Measurements from ENCODE around the gene TSN. TPM values are rescaled to one million over a fixed set of nuclear protein-coding genes. Genes with fewer than 3 reads are reported as not detected.

TSN gene
- total RNA-seq: 100 to 1,000 TPM in 1 of 2 donors, 10 to 100 TPM in 1; 63.5 to 104 TPM
- polyA plus RNA-seq (ENCODE audit: insufficient read depth, low read depth, low replicate concordance): 111 TPM
- long read RNA-seq, donor 1, transcript TSN-201 (6 exons, 3,420 nt): major isoform, 31 of 32 reads
- long read RNA-seq, donor 1, partial matches to known transcripts: 0 of 32 reads
- long read RNA-seq, donor 1, other reads (novel, unspliced or antisense): 0 of 32 reads
- long read RNA-seq, donor 2, transcript TSN-201 (6 exons, 3,420 nt): major isoform, 28 of 28 reads
- long read RNA-seq, donor 2, partial matches to known transcripts: 0 of 28 reads
- long read RNA-seq, donor 2, other reads (novel, unspliced or antisense): 0 of 28 reads

GRCh38 chr2:121755237-121756111 is at the start of gene TSN:
TSS of gene TSN (plus strand) at chr2:121755651. CDS start at chr2:121755780, 129 bp downstream.
- peak within 1 kb of the TSS; percentile 52 to 62 for H3K27ac ChIP-seq
- no peaks in the 10 kb centered on the region for H3K36me3 ChIP-seq (ENCODE audit: low read depth, missing control alignments)
- no peak for TF ChIP-seq POLR2A (IDR thresholded peaks at IDR 0.05)
- no peak for TF ChIP-seq CTCF (IDR thresholded peaks at IDR 0.05)
- H3K27me3 ChIP-seq: no peaks in the 10 kb centered on the region
- H3K9me3 ChIP-seq: no peaks in the 10 kb centered on the region
- intact Hi-C loops (cut with DNase I; ENCODE audit: low total_unique reads): no loop called here
- peaks cover 10% of the 10 kb centered on the region for H3K4me1 ChIP-seq
- peak; percentile 99 for DNase-seq
- 0 to 1% methylated on average over 40 to 50 of the region's 67 CpGs for WGBS, 2 donors
- peak within 1 kb of the TSS; percentile 90 to 92 for H3K4me3 ChIP-seq

- Histone ChIP-seq H3K4me3 (no peak overlapping the region), H3K27me3 (no peaks in the 10 kb centered on the region), H3K27ac (no peak overlapping the region), H3K36me3 (ENCODE audit: low read depth, missing control alignments) (no peaks in the 10 kb centered on the region), H3K4me1 (no peaks in the 10 kb centered on the region), H3K9me3 (no peaks in the 10 kb centered on the region)
- TF ChIP-seq CTCF (IDR thresholded peaks at IDR 0.05) (no peak), POLR2A (IDR thresholded peaks at IDR 0.05) (no peak)
- 87 to 96% methylated on average over 4 of the region's 4 CpGs for WGBS, 2 donors
- DNase-seq: no peak
- intact Hi-C loops (cut with DNase I; ENCODE audit: low total_unique reads): no loop called here
Observed at GRCh38 chr2:121705958-121706357, 49.5 kb upstream of the TSN start.

- H3K4me3 ChIP-seq: no peak overlapping the region
- H3K9me3 ChIP-seq: no peaks in the 10 kb centered on the region
- no peak for TF ChIP-seq CTCF (IDR thresholded peaks at IDR 0.05)
- no peak for TF ChIP-seq POLR2A (IDR thresholded peaks at IDR 0.05)
- intact Hi-C loops (cut with DNase I; ENCODE audit: low total_unique reads): no loop called here
- H3K36me3 ChIP-seq (ENCODE audit: low read depth, missing control alignments): no peaks in the 10 kb centered on the region
- no peaks in the 10 kb centered on the region for H3K4me1 ChIP-seq
- WGBS, 2 donors: 72 to 82% methylated on average over 9 of the region's 9 CpGs
- no peaks in the 10 kb centered on the region for H3K27me3 ChIP-seq
- no peak overlapping the region for H3K27ac ChIP-seq
- no peak for DNase-seq
Observed at GRCh38 chr2:121707344-121707919, 48.0 kb upstream of the TSN start.

- TF ChIP-seq POLR2A (IDR thresholded peaks at IDR 0.05): no peak
- TF ChIP-seq CTCF (IDR thresholded peaks at IDR 0.05): no peak
- H3K9me3 ChIP-seq: no peaks in the 10 kb centered on the region
- H3K4me1 ChIP-seq: no peaks in the 10 kb centered on the region
- H3K27me3 ChIP-seq: no peaks in the 10 kb centered on the region
- WGBS, 2 donors: 82 to 92% methylated on average over 5 of the region's 5 CpGs
- intact Hi-C loops (cut with DNase I; ENCODE audit: low total_unique reads): no loop called here
- H3K36me3 ChIP-seq (ENCODE audit: low read depth, missing control alignments): no peaks in the 10 kb centered on the region
- no peak overlapping the region for H3K4me3 ChIP-seq
- H3K27ac ChIP-seq: no peak overlapping the region
- no peak for DNase-seq
Observed at GRCh38 chr2:121707920-121708361, 47.5 kb upstream of the TSN start.
